Stimulated activated CD4-positive, alpha-beta T cell treated with anti-CD3 and anti-CD28 coated beads, Interleukin-12 subunit alpha, Interleukin-12 subunit beta, amount 100 ng/mL, for 48 hours (primary cell): ENCODE results near the gene ANKRD60.
A peak's percentile ranks its signal among the peaks of the same experiment; 100 is the strongest.

Source experiments
- DNase-seq, 3 donors: peaks; one replicate each; pipeline ENCODE4 v3.0.0-alpha.2; 2020; ENCODE audit warnings: low read depth in 2 of 3, low spot score in 1 of 3

Gene ANKRD60, protein sequence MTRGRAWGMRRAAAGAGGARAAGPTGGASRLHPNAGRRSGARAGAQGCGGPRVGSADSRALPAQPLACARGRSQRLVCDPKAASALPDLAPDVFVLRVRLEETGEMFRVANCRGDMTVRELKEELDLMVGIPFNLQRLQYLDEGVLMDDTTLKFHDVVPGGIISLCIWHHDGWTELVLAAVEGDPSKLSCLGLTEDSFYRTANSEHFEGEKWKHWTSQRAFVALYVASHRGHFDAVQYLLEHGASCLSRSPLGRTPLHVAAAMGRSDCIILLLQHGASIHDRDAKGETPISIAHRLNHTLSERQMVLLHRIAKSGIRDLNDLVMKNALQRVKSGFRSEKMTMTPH

DNA sequence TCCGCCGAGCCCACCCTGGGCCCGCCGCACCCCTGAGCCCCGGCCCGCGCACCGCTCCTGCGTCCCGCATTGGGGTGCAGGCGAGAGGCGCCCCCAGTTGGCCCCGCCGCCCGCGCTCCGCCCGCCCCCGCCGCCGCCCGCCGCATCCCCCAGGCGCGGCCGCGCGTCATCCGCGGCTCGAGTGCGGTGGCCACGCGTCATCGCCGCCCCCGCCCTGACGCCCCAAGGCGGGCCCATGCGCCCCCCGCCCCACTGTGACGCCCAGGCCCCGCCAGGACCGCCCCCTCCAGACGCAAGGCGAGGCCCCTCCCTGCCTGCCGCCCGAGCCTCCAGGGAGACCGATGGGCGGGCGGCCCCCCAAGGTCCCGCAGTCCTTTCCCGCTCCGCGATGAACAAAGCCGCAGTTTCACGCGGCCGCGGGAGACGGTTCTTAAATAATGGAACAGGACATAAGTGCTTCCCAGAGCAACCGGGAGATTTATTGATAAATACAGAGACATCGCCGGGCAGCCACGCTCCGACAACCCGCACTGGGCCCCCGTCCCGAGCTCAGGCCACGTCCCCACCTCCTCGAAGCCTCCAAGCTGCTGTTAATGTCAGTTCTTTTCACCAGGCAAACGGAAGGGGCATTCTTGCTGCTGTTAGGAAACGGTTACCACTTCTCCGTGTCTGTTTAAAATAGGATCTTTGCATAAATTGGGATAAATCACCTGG, at the start of gene ANKRD60:
Gene ANKRD60, minus strand, starts transcription at position 170 of the 714 bp plus-strand sequence. Its CDS starts 0 bp downstream, at position 170.
- DNase-seq, result peak in 1 of 3 donors; percentile 16

DNA sequence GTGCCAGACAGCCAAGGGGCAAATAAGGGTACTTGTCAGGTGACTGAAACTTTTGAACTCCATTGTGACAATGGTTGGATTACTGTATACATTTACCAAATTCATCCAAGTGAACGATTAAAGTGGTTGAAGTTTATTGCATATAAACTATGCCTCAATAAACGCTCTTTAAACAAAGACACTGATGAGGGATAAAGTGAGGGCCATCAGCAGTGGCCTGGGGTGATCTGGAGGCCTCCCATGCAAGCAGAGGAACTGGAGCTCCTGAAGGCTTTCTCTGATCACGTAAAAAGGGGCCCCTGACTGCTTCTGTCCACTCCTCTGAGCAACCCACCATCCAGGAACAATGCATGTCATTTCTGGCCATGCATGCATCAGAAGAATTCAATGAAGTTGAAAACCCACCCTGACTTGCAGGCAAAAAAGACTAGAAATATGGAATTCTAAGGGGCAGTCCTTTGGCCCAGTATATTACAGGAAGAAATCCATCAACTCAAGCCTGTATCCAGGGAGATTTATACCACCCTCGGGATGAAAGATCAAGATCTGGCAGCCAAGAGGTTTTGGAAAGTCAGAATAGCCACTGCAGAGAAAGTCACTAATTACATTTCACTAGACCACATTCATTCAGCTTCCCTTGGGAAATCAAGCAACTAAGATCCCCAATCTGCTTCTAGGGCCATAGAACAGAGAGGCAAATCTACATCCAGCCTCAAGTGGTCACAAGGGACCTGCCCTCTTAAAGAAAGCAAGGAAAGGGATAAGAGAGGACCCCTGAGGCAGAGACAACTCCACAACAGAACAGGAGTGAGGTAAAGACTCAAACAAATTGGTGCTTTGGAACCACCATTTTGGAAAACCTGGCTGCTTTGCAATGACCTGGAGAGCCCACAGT, 49.4 kb upstream of the ANKRD60 start:
- no peak for DNase-seq

DNA sequence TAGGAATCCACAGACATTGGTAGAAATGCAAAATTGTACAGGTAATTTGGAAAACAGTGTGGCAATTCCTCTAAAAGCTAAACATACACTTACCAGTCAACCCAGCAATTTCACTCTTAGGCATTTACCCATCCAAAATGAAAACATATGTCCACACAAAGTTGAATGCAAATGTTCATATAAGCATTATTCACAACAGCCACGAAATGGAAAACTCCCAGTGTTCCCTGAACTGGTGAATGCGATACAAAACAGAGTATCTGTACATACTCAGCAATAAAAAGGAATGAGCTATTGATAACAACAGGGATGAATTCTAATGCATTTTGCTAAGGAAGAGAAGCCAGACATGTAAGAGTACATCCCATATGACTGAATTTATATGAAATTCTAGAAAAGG, 48.7 kb upstream of the ANKRD60 start:
- DNase-seq, result no peak

DNA sequence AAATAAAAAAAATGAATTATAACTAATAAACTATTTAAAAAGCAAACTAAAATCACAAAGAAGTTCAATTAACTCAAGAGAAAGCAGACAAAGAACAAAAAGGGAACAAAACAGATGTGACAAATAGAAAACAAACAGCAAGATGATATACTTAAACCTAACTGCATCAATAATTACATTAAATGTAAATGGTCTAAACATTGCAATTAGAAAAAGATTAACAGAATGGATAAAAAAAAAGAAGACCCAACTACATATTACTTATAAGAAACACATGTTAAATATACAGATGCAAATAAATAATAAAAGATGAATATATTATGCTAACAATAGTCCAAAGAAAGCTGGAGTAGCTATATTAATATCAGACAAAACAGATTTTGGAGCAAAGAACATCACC, 45.9 kb upstream of the ANKRD60 start:
- DNase-seq, result no peak

DNA sequence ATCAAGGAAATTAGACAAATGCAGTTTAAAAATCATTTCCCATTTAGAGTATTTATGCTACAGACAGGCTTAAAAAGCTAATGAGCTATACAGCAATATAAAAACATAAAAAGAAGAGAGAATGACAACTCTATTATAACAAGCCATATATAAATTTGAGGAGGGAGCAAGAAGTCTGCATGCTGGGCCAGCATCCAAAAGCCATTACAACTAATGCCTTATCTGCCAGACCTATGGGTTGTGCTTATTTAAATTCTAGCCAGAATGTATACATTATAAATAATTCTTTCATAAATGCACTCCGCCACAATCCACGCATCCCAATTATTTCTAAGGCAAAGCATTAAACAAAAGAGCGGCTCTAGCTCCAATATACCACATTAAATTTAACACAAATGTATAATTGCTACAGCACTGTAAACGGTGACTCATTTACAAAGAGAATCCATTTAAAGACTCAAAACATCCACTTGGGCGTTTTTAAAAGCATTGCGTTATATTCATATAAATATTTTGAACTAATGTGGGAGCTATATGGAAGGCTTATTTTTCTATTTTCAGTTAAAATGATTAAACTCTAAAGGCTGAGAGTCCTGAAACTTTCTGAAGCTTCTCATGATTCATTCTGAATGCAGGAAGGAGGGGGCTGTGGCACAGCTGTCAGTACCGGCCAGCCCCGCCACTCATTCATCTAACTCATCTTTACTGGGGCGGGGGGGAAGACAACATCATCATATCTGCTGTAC, 43.3 kb upstream of the ANKRD60 start:
- DNase-seq, result peak; percentile 41 to 51 (median 50)

DNA sequence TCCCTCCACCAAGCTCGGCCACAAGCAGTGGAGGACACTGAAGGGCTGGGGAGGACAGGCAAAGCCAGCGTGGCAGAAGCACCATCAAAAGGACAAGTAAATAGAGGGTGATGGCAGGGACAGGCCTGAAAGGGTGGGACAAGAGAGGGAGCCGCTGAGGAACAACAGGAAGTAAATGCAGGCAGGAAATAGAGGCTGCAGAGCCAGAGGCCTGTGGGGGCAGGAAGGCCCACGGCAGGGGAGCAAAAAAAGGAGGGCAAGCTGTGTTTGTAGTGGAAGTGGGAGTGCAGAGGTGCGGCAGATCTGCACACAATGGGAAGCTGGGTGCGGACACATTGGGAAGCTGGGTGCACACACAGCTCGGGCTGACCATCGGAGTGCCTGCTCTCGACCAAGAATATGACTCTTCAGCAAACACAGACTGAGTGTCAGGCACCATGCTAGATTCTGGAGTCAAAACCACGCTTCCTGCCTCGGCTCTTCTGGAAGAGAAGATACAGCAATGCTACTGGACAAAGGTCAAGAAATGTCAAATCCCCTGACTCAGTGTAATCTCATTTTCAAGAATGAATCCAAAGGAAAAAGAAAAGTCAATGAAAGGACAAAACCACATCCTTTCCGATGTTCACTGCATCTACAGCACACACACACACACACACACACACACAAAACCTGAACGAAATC, 40.6 kb upstream of the ANKRD60 start:
- DNase-seq, result peak in 1 of 3 donors; percentile 9

DNA sequence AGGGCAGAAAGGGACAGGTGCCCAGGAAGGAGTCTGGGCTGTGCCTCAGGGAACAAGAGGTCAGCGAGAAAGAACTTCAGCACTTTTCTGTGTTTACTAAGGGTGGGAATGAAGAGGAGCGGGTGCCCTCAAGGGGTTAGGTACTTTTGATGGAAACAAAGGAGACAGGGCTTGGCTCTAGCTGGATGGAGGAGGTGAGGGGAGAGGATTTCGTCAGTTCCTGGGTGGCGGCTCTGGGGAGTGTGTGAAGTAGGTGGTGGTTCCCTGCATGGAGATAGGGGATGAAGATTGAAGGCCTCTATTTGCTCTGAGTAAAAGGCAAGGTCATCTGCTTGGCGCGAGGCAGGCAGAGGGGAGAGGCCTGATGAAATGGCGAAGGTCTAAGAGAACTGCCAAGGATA, 40.0 kb upstream of the ANKRD60 start:
- DNase-seq, result no peak

DNA sequence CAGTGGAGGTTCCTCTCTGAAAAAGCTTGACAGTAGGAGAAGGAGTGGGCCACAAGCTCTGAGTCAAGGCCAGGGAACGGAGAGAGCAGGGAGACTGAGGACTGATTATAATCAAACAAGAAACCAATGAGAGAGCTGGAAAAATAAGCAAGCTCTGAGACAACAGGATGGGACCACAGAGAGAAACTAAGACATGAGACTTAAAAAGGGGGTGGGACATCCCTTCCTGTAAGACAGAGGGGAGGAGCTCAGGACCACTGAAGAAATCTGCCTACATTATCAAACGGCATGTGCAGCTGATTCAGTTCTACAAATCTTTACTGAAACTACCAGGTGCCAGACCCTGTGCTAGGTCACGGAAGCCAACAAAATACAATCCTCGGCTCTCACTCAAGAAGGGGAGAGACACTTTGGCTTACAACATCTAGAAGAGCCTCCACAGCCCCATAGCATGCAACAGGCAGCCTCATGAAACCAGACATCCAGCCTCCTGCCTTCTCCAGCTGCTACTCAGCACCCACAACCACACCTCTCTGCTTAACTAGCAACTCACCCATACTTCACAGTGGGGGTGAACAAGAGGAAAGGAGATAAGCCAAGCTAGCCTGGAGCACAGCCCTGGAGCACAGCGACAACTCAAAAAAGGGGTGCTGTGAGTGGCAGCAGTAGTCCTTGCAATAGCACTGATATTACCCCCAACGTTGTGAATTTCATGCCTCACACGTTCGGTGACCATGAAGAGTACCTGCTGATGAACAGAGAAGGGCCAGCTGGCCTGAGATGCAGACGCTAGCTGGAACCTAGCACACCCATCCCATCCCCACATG, 39.1 kb upstream of the ANKRD60 start:
- DNase-seq, result no peak

DNA sequence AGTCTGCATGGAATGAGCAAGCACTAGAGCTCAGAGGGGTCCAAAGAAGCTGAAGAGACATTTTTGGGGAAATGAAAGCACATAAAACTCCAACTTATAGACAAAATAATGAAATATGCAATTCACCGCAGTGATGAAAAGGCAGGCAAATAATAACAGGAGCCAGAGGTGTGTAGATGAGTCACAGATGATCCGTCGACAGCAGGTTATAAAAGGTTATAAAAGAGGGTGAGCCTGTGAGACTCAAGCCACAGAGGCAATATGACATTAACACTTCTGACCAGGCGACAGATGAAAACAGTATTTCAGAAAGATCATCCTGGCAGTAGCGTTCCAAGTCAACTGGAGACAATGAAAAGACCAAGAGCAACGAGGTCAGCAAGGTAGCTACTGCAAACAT, 35.8 kb upstream of the ANKRD60 start:
- no peak for DNase-seq

DNA sequence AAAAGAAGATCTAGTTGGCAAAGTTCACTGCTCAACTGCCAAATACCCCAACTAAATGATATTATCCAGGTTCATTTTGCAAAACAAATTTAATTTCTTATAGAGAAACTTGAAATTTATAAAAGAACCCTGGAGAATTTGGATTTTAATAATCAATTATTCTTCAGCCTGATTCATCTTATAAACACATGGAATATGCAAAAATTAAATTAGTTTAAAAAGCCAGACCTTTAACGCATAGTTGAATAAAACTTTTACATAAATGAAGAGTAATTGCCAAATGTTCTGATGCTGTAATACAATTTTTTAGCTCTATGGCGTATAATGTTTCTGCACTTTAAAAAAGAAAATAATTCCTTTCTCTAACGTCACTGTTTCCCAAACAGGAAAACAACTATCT, 33.2 kb upstream of the ANKRD60 start:
- no peak for DNase-seq

DNA sequence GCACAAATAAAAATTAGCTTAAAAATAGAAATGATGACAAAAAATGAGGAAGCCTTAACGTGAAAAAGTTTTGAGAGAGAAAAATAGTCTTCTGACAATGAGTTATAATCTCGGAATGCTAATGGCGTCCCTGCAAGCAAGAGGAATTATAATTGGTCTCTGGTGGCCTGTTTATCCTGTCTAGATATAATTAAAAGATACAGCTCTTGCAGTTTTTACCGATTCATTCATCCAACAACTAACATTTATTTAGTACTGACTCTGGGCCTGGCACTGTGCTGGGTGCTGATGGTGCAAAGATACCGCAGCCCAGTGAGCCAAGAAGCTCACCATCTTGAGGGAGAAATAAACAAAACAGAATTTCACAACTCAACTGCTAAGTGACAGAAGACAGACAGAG, 31.6 kb upstream of the ANKRD60 start:
- DNase-seq, result no peak

DNA sequence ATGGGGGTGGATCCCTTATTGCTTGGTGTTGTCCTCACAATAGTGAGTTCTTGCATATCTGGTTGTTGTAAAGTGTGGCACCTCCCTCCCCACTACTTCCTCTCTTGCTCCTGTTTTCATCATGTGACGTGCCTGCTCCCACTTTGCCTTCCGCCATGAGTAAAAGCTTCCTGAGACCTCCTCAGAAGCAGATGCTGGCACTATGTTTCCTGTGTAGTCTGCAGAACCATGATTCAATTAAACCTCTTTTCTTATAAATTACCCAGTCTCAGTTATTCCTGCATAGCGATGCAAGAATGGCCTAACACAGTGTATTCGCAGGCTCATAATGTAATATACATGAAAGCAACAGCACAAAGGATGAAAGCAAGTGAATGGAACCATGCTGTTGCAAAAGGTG, 28.4 kb upstream of the ANKRD60 start:
- no peak for DNase-seq

DNA sequence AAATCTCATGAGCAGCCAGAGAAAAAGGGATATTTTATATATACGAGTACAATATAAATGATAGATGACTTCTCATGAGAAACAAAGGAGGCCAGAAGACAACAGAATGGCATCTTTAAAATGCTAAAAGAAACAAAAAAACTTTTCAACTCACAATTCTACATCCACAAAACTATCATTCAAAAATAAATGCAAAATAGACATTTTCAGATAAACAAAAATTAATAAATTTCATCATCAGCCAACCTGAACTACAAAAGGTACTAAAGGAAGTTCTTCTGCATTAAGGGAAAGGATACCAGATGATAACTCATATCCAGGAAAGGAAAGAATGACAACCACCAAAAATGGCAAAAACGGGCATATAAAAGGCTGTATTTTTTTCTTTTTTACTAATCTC, 27.9 kb upstream of the ANKRD60 start:
- DNase-seq, result no peak

DNA sequence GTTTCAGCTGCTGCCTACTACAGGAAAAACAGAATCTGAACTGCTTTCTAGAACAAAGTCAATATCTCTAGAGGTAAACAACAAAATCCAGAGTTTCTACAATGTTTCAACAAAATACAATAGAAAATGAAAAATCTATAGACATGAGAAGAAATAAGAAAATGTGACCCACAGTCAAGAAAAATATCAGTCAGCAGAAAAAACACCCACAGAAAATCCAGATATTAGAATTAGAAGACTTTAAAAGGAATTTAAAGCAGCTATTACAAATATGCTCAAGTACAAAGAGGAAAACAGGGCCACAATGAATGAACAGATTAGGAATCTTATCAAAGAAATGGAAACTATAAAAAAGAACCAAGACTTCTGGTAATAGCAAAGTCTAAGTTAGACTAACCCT, 26.4 kb upstream of the ANKRD60 start:
- DNase-seq, result no peak

DNA sequence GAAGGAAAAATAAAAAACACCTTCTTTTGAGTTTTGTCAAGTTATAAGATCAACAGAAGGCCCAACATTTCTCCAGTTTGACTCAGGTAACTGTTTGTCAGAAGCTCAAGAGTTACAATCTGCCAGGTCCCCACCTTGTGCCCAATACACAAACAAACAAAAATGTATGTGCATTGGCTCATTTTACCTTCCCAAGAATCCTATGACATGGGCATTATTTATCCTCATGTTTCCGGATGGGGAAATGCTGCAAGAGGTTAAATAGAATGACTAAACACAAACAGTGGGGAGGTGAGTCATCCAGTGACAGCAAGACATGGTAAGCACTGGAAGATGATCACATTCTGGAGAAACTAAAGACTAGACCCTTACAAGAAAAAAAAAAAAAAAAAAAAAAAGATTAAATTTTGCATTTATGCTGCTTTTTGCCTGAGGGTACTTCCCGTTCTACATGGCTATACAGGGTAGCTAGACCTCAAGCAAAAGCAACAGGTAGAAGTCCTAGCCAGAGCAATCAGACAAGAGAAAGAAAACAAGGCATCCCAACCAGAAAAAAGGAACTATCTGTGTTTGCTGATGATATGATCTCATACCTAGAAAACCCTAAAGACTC, 23.6 kb upstream of the ANKRD60 start:
- no peak for DNase-seq

DNA sequence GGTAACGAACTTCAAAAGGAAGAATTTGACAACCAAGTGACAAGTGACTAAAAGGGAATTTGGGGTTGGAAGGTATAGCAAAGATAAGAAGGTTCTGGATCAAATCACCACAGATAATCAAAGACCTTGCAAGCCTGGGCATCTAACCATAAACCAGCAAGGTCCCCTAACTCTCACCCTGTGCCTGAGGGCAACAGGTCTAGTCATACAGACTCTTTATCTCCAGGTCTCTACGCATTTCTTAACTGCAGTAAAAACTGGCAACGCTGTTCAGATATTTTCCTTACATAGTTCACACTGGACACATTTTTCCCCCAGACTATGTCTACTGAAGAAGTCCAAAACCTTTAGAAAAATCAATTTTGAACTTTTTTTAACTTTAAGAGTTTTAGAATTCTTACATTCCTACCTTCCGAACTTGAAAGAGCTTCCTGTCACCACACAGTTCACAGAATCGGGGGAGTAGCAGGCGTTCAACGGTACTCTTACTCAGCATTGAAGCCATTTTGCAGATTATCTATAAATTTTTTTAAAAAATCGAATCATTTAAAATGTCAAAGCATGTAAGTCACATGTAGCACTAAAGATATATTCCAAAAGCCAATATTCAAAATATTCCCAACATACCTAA, 23.0 kb upstream of the ANKRD60 start:
- no peak for DNase-seq

DNA sequence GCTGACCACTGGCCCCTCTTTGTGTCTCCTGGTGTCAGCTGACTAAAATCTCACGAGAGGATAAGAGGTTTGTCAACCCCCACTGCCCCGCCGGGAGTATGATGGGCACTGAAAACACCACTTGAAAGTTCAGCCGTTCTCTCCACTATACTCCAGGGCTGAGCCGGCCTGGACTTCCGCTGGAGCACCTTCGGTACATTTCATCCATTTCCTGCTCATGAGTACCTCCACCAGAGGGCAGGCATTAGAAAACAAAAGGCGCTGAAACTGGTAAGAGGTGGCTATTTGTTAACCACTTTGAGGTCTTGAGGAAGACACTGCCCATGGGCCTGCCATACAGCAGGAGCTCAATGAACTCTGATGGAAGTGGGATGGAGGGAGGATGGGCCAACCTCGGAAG, 17.9 kb upstream of the ANKRD60 start:
- no peak for DNase-seq

DNA sequence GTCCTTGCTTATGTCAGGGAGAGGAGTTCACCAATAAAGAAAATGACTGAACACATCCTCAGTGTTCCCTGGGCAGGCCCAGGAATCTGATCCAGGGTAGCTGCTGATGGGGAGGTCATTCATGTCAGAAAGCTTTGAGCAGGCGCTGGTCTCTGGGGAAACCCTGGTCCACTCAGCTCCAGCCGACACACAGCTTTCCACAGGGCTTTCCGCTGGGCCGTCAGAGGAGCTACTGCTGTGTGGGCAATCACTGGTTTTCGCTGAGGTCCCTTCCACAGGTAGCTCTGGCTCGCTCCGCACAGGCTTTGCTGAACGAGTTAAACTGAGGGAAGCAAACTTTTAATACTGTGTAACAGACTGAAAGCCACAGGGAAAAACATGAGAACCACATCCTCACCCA, 17.5 kb upstream of the ANKRD60 start:
- no peak for DNase-seq
